ENCODE results near the gene FZD10. TPM values are rescaled to one million over a fixed set of nuclear protein-coding genes. Genes with fewer than 3 reads are reported as not detected.

The FZD10 gene
- total RNA-seq, 1 donor from 2014 or later, result 5.1 TPM

GRCh38 chr12:130117701-130118100 is 44.6 kb upstream of the FZD10 start:
- no peak for DNase-seq (ENCODE audit: low read depth)
- no peaks in the 10 kb centered on the region for H3K36me3 ChIP-seq (ENCODE audit: control insufficient read depth, insufficient read depth, low read length)
- H3K27me3 ChIP-seq (ENCODE audit: control insufficient read depth, insufficient read depth, low read length), result no peaks in the 10 kb centered on the region
- H3K4me3 ChIP-seq (ENCODE audit: low read depth, low read length), result no peak overlapping the region
- TF ChIP-seq CTCF (IDR thresholded peaks at IDR 0.05; ENCODE audit: insufficient read depth, low read length, poor library complexity, severe bottlenecking), result no peak

- Histone ChIP-seq H3K36me3 (ENCODE audit: control insufficient read depth, insufficient read depth, low read length) (no peaks in the 10 kb centered on the region), H3K4me3 (ENCODE audit: low read depth, low read length) (no peak overlapping the region), H3K27me3 (ENCODE audit: control insufficient read depth, insufficient read depth, low read length) (no peaks in the 10 kb centered on the region)
- DNase-seq (ENCODE audit: low read depth), result no peak
- no peak for TF ChIP-seq CTCF (IDR thresholded peaks at IDR 0.05; ENCODE audit: insufficient read depth, low read length, poor library complexity, severe bottlenecking)
Observed at GRCh38 chr12:130118181-130118580, 44.1 kb upstream of the FZD10 start.

- H3K36me3 ChIP-seq (ENCODE audit: control insufficient read depth, insufficient read depth, low read length), result no peaks in the 10 kb centered on the region
- no peak overlapping the region for H3K4me3 ChIP-seq (ENCODE audit: low read depth, low read length)
- H3K27me3 ChIP-seq (ENCODE audit: control insufficient read depth, insufficient read depth, low read length), result no peaks in the 10 kb centered on the region
- no peak for TF ChIP-seq CTCF (IDR thresholded peaks at IDR 0.05; ENCODE audit: insufficient read depth, low read length, poor library complexity, severe bottlenecking)
- DNase-seq (ENCODE audit: low read depth), result no peak
Observed at GRCh38 chr12:130119241-130119861, 42.9 kb upstream of the FZD10 start.

GRCh38 chr12:130120012-130120805 is 42.1 kb upstream of the FZD10 start:
- no peak for DNase-seq (ENCODE audit: low read depth)
- no peaks in the 10 kb centered on the region for H3K36me3 ChIP-seq (ENCODE audit: control insufficient read depth, insufficient read depth, low read length)
- no peaks in the 10 kb centered on the region for H3K27me3 ChIP-seq (ENCODE audit: control insufficient read depth, insufficient read depth, low read length)
- H3K4me3 ChIP-seq (ENCODE audit: low read depth, low read length), result no peak overlapping the region
- TF ChIP-seq CTCF (IDR thresholded peaks at IDR 0.05; ENCODE audit: insufficient read depth, low read length, poor library complexity, severe bottlenecking), result no peak

- H3K36me3 ChIP-seq (ENCODE audit: control insufficient read depth, insufficient read depth, low read length), result no peaks in the 10 kb centered on the region
- no peak overlapping the region for H3K4me3 ChIP-seq (ENCODE audit: low read depth, low read length)
- TF ChIP-seq CTCF (IDR thresholded peaks at IDR 0.05; ENCODE audit: insufficient read depth, low read length, poor library complexity, severe bottlenecking), result no peak
- no peak for DNase-seq (ENCODE audit: low read depth)
- H3K27me3 ChIP-seq (ENCODE audit: control insufficient read depth, insufficient read depth, low read length), result no peaks in the 10 kb centered on the region
Observed at GRCh38 chr12:130121226-130122000, 40.9 kb upstream of the FZD10 start.
